ENCODE data around the gene DDHD1.
A peak's percentile ranks its signal among the peaks of the same experiment; 100 is the strongest.

Gene DDHD1

DNA sequence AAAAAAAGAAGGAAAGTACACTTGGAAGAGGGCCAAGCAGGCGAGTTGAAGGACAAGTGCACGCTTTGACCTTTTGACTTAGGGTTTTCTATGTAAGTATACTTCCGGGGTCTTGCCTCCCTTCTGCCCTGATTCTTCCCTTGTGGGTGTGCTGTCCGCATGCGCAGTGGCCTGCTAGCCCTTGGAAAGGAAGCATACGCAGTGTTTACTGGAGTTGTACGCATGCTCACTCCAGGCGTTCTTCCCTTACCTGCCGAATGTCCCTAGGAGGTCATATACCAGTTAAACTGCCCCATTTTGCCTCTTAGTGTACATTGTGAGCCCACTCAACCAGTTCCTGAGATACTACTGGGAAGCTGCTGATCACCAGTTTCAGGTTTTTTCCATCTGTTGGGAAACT is 15.7 kb upstream of the DDHD1 start:
- Histone ChIP-seq H2AFZ (ENCODE audit: low read depth, low read length) (no peak overlapping the region), H3K27me3 (ENCODE audit: insufficient read depth, low read length, poor library complexity) (no peaks in the 10 kb centered on the region)

DNA sequence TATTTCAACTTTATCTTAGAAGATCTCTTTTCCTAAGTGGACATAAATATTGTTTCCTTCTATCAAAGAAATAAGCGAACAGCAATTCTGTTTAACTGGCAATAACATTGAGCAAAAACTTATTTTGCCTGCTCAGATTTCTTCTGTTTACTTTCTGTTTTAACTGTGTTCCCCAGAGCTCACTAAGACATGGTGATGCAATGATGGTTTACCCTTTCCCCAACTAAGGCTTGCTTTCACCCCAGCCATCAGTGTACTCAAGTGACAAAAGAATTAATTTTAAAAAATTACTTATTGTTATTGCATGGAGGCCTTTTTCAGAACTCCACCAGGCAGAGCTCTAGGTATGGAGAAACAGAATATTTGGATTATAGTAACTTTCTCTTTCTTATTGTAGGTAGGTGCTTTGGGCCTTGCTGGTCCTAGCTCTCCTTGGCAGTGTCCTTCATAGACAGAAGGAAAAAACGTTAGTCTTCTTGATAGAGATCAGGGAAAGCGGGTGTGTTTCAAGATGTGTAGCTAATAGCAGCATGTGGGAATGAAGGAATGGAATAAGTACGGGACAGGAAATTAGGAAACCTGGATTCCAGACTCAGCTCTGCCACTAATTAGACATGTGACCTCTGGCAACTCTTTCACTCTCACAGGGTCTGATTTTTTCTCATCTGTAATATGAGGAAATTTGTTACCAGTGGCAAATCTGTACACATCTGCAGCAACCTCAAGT is 14.6 kb upstream of the DDHD1 start:
- Histone ChIP-seq H3K27me3 (ENCODE audit: insufficient read depth, low read length, poor library complexity) (no peaks in the 10 kb centered on the region), H3K4me2 (ENCODE audit: insufficient read depth, low read length) (peak overlapping the region; percentile 26; the same call in 1 of the 2 replicates), H4K20me1 (ENCODE audit: insufficient read depth, low read length) (no peaks in the 10 kb centered on the region), H3K4me1 (ENCODE audit: insufficient read depth, low read length) (peaks cover 12% of the 10 kb centered on the region), H3K27ac (ENCODE audit: low read length) (peak overlapping the region; percentile 38; the same call in 1 of the 2 replicates), H3K4me3 (ENCODE audit: low read depth in 1 of 2, low read length in 2 of 2) (no peak overlapping the region), H3K79me2 (ENCODE audit: insufficient read depth, low read length) (no peaks in the 10 kb centered on the region), H3K9ac (ENCODE audit: low read depth, low read length) (no peak overlapping the region), H2AFZ (ENCODE audit: low read depth, low read length) (peak overlapping the region; percentile 57), H3K36me3 (ENCODE audit: insufficient read depth, low read length) (no peaks in the 10 kb centered on the region), H3K9me3 (ENCODE audit: insufficient read depth, low read length, severe bottlenecking) (no peaks in the 10 kb centered on the region)
- no peak for DNase-seq
- ATAC-seq (ENCODE audit: insufficient read depth, low read depth) = peak; percentile 85
- TF ChIP-seq EZH2 (IDR thresholded peaks at IDR 0.05; ENCODE audit: borderline replicate concordance, low read depth, low read length, severe bottlenecking) = no peak
- TF ChIP-seq, protein P1, sequence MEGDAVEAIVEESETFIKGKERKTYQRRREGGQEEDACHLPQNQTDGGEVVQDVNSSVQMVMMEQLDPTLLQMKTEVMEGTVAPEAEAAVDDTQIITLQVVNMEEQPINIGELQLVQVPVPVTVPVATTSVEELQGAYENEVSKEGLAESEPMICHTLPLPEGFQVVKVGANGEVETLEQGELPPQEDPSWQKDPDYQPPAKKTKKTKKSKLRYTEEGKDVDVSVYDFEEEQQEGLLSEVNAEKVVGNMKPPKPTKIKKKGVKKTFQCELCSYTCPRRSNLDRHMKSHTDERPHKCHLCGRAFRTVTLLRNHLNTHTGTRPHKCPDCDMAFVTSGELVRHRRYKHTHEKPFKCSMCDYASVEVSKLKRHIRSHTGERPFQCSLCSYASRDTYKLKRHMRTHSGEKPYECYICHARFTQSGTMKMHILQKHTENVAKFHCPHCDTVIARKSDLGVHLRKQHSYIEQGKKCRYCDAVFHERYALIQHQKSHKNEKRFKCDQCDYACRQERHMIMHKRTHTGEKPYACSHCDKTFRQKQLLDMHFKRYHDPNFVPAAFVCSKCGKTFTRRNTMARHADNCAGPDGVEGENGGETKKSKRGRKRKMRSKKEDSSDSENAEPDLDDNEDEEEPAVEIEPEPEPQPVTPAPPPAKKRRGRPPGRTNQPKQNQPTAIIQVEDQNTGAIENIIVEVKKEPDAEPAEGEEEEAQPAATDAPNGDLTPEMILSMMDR (IDR thresholded peaks at IDR 0.05; ENCODE audit: borderline replicate concordance, extremely low read depth, low read length, poor library complexity, severe bottlenecking) = no peak

More for the DNA sequence above, 15.7 kb upstream of the DDHD1 start:
- Histone ChIP-seq H3K4me3 (ENCODE audit: low read depth in 1 of 2, low read length in 2 of 2) (no peak overlapping the region), H3K79me2 (ENCODE audit: insufficient read depth, low read length) (no peaks in the 10 kb centered on the region), H4K20me1 (ENCODE audit: insufficient read depth, low read length) (no peaks in the 10 kb centered on the region), H3K4me1 (ENCODE audit: insufficient read depth, low read length) (peaks cover 12% of the 10 kb centered on the region), H3K36me3 (ENCODE audit: insufficient read depth, low read length) (no peaks in the 10 kb centered on the region), H3K4me2 (ENCODE audit: insufficient read depth, low read length) (no peak overlapping the region), H3K9ac (ENCODE audit: low read depth, low read length) (no peak overlapping the region), H3K27ac (ENCODE audit: low read length) (no peak overlapping the region), H3K9me3 (ENCODE audit: insufficient read depth, low read length, severe bottlenecking) (no peaks in the 10 kb centered on the region)
- ATAC-seq (ENCODE audit: insufficient read depth, low read depth) (no peak), DNase-seq (no peak)
- TF ChIP-seq, protein P1 (IDR thresholded peaks at IDR 0.05; ENCODE audit: borderline replicate concordance, extremely low read depth, low read length, poor library complexity, severe bottlenecking) = no peak
- TF ChIP-seq EZH2 (IDR thresholded peaks at IDR 0.05; ENCODE audit: borderline replicate concordance, low read depth, low read length, severe bottlenecking) = no peak

DNA sequence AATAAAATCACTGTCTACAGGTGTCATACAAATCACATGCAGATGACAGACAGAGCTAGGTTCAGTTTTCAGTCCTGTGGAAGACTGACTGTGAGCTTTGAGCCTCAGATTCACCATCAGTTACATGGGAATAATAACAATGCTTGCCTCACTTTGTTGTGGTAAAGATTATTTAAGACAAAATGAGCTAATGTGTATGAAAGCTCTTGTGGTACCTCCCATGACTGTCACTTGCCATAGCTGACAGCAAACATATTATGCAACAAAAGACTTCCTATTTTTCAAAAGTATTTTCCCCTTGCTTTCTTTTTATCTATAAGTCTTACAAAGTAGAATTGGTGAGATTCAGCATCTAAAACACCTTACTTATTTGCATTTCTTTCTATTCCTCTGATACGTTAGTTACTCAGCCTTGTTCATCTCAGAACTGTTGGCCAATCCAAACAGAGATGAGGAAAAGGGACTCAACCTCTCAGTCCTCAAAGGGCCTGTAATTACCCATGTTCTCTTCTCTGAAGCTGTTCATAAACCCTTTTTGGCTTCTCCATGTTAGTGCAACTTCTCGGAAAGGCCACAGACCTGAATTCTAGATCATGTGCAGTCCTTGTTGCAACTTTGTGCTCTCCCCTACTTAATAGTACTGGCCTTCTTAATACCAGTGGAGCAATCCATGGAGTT is 8.8 kb upstream of the DDHD1 start:
- peaks cover 7% of the 10 kb centered on the region; the same call in 1 of the 2 replicates for H3K4me1 ChIP-seq (ENCODE audit: insufficient read depth, low read length)
- H3K4me3 ChIP-seq (ENCODE audit: low read depth in 1 of 2, low read length in 2 of 2) = no peak overlapping the region
- no peaks in the 10 kb centered on the region for H3K27me3 ChIP-seq (ENCODE audit: insufficient read depth, low read length, poor library complexity)
- no peaks in the 10 kb centered on the region for H3K9me3 ChIP-seq (ENCODE audit: insufficient read depth, low read length, severe bottlenecking)
- no peaks in the 10 kb centered on the region for H3K36me3 ChIP-seq (ENCODE audit: insufficient read depth, low read length)
- no peak overlapping the region for H3K9ac ChIP-seq (ENCODE audit: low read depth, low read length)
- no peak overlapping the region for H3K27ac ChIP-seq (ENCODE audit: low read length)
- H3K4me2 ChIP-seq (ENCODE audit: insufficient read depth, low read length) = no peak overlapping the region
- no peaks in the 10 kb centered on the region for H3K79me2 ChIP-seq (ENCODE audit: insufficient read depth, low read length)
- H2AFZ ChIP-seq (ENCODE audit: low read depth, low read length) = no peak overlapping the region
- H4K20me1 ChIP-seq (ENCODE audit: insufficient read depth, low read length) = no peaks in the 10 kb centered on the region
- peak; percentile 50; the same call in 2 of the 3 replicates for ATAC-seq (ENCODE audit: insufficient read depth, low read depth)
- TF ChIP-seq, protein P1 (IDR thresholded peaks at IDR 0.05; ENCODE audit: borderline replicate concordance, extremely low read depth, low read length, poor library complexity, severe bottlenecking) = no peak
- no peak for TF ChIP-seq EZH2 (IDR thresholded peaks at IDR 0.05; ENCODE audit: borderline replicate concordance, low read depth, low read length, severe bottlenecking)
- no peak for DNase-seq
